NOMO-1 treated with DMSO at 0.1 percent for 48 hours (cell line): Measurements from ENCODE around the gene SERPINA5.
"Not testable (repeated sequence)": the region's sequence is repeated elsewhere in the genome, so short reads cannot be mapped to it uniquely, and the experiment has no call there.

Source experiments
- DNase-seq: peaks from one replicate; lab custom pipeline; 2025; ENCODE audit not compliant: unreplicated experiment; lab: John Stamatoyannopoulos, UW

SERPINA5 gene

GRCh38 chr14:94573475-94574277 lies 7.5 kb upstream of the SERPINA5 start:
- DNase-seq, result no peak

- DNase-seq, result no peak
Measured at GRCh38 chr14:94574336-94574735, 6.9 kb upstream of the SERPINA5 start.

- DNase-seq, result no peak
Measured at GRCh38 chr14:94575730-94576585, 5.3 kb upstream of the SERPINA5 start.

- not testable (repeated sequence) for DNase-seq
Measured at GRCh38 chr14:94577472-94577871, 3.8 kb upstream of the SERPINA5 start.

- no peak for DNase-seq
Measured at GRCh38 chr14:94578712-94579111, 2.5 kb upstream of the SERPINA5 start.

- DNase-seq, result no peak
Measured at GRCh38 chr14:94582199-94582750, 1.0 kb downstream of the SERPINA5 start.

GRCh38 chr14:94582851-94583250 lies 1.6 kb downstream of the SERPINA5 start:
- no peak for DNase-seq

GRCh38 chr14:94583557-94583956 lies 2.3 kb downstream of the SERPINA5 start:
- no peak for DNase-seq

GRCh38 chr14:94584591-94585280 lies 3.5 kb downstream of the SERPINA5 start:
- DNase-seq, result no peak

GRCh38 chr14:94586635-94587034 lies 5.4 kb downstream of the SERPINA5 start:
- DNase-seq, result no peak

GRCh38 chr14:94588311-94588710 lies 7.1 kb downstream of the SERPINA5 start:
- no peak for DNase-seq

- no peak for DNase-seq
Measured at GRCh38 chr14:94591073-94591472, 9.8 kb downstream of the SERPINA5 start.

GRCh38 chr14:94591871-94592270 lies 10.6 kb downstream of the SERPINA5 start:
- DNase-seq, result no peak

- no peak for DNase-seq
Measured at GRCh38 chr14:94592457-94592856, 11.2 kb downstream of the SERPINA5 start.

- DNase-seq, result no peak
Measured at GRCh38 chr14:94593376-94593748, 12.1 kb downstream of the SERPINA5 start.

- no peak for DNase-seq
Measured at GRCh38 chr14:94593749-94594431, 12.7 kb downstream of the SERPINA5 start.

- DNase-seq, result no peak
Measured at GRCh38 chr14:94594441-94594840, 13.2 kb downstream of the SERPINA5 start.

GRCh38 chr14:94595912-94596311 lies 14.7 kb downstream of the SERPINA5 start:
- no peak for DNase-seq

GRCh38 chr14:94596361-94596760 lies 15.1 kb downstream of the SERPINA5 start:
- DNase-seq, result no peak

- DNase-seq, result no peak
Measured at GRCh38 chr14:94597788-94598187, 16.6 kb downstream of the SERPINA5 start.

GRCh38 chr14:94598506-94598815 lies 17.2 kb downstream of the SERPINA5 start:
- no peak for DNase-seq
